ENCODE data around the gene ZNF185.
A peak's percentile ranks its signal among the peaks of the same experiment; 100 is the strongest.
"Not testable (repeated sequence)": the region's sequence is repeated elsewhere in the genome, so short reads cannot be mapped to it uniquely, and the experiment has no call there.

Gene ZNF185

DNA sequence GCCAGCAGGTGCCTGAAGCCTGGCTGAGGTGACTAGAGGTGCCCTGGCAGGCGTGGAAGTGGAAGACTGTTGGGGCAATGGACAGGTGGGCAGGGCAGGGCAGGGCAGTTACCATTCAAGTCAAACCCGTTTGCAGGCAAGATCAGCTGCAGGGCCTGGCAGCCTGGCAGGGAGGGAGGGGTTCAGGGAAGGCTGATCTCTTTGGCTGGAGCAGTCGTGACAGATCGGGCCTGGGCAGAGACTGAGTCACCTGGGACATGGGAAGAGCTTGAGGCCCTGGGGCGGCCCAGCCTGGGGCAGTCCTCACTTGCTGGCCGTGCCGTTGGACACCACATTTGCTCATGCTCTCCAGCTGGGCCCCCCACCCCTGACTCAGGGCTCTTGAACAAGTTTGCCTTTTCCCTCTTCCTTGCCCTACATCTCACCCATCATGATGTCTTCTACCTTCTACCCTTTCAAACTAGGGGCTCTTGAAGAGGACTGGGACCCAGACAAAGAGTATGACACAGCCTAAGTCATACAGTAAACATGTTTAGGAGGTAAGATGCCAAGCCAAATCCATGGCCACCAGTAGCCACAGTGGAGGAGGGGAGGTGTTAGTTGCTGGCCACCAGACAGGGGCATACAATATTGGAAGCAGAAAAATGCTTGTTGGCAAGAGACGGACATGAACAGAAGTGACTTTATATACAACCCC is 2.0 kb upstream of the ZNF185 start:
- no peak for DNase-seq

DNA sequence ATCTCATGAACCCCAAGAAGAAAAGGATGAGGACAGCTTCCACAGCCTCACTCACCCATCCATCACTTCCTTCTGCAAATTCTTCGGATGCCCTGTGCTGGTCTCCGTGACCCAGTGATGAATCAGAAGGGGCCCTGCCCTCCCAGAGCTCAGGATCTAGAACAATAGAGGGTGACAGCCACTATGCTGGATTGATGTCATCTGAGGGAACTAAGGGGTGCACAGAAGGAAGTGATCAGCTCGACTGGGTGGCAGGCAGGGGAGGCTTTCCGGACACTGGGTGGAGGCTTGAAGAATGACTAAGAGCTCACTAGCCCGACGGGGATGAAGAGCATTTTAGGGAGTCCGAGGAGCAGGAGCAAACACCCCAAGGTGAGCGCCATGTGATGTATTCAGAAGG is 1.4 kb upstream of the ZNF185 start:
- no peak for DNase-seq

DNA sequence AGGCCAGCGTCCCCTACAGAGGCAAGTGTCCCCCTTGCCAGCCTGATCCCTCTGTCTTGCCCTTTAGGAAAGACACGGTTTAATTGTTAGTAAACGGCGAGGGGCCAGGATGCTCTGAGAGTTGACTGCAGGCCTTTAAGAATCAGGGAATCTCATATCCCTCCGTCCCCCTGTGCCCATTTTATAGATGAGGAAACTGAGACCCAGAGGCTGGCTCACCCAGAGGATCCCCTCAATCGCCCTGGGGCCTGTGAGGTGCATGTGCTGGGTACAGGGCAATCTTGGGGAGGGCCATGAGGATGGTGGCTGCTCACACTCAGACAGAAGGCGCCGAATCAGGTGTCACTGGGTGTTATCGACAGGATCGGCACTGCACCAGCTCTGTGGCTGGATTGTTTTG is 575 bp downstream of the ZNF185 start:
- no peak for DNase-seq

DNA sequence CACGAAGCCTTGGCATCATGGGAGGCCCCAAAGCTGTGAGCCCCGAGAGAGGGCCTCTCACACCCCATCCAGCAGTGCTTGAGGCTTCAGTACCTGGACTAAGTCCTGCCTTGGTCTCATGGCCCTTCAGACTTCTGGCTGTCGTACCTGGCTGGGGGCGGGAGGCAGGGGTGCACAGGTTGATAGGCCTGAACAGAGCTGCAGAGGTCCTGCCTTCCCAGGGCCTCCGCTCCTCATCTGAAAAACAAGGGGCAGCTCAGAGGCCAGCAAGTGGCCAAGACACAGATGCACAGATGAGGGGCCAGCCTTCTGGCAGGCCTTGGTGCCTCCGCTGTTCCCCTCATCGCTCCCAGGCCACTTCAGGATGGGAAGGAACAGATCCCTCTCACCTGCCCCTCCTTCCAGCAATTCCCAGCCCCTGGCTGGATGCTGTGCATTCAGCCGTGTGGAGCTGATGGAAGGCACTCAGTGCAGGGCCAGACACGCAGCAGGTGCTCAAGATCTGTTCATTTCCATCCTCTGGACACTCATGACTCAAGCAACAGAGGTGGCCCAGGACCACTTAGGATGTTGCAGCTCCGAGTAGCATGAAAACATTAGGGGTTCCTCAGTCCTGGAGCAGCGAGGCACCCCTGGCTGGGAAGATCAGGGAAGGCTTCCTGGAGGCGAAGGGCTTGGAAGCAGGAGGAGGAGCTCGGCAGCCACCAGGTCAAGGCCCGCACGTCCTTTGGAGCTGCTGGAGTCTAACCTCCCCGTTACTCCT is 1.4 kb downstream of the ZNF185 start:
- DNase-seq = no peak

DNA sequence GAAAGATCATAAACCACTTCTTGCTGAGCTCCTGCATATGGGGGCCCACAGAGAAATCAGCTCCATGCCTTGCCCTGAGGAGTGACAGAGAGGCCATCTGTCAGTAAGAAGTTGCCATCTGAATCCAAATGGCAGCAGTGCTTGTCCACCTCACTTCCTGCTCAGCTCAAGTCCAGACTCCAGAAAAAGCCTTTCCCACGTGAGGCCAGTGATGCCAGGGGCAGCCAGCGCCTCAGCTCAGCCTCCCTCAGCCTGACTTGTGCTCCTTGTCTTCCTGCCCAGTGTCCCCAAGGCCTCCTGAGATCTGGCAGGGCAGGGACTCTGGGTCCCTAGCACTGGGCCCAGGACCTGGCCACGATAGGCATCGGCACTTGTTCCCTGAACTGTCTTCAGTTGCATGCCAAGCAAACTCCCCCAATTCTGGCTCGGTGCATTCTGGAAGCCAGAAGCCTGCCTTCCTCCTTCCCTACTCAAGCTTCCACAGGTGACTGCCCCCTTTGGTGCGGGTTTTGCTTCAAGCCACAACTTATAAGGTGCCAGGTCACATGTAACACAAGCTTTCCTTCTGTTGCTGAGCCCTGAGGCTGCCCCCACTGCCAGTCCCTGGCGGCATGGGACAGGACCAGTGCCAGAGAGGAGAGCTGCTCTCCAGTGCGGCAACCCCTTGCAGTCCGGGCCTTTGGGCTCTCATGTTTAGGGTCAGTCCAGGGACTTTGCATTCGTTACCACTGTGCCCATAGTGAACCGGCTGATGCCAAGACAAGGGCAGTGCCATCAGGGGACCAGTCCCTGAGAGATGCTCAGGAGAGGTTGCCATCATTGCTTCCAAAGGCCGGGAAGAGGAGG is 2.2 kb downstream of the ZNF185 start:
- no peak for DNase-seq

DNA sequence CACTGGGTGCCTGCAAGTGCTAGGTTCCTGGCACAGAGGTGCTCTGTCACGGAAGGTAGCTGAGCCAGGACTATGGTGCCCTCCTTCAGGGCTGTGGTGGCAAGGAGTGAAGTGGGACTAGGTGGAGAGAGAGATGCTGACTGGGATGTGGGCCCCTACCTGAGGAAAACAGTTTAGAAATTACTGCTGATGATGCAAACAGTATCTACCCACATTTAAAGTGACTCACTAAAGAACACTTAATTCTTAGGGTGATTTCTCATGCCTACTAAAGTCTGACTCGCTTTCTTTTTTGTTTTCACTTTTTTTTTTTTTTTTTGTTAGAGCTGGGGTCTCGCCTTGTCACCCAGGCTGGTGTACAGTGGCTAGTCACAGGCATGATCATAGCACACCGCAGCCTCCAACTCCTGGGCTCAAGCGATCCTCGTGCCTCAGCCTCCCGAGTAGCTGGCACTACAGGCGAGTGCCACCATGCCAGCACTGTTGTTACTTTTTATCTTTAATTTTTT is 3.1 kb downstream of the ZNF185 start:
- DNase-seq = no peak

DNA sequence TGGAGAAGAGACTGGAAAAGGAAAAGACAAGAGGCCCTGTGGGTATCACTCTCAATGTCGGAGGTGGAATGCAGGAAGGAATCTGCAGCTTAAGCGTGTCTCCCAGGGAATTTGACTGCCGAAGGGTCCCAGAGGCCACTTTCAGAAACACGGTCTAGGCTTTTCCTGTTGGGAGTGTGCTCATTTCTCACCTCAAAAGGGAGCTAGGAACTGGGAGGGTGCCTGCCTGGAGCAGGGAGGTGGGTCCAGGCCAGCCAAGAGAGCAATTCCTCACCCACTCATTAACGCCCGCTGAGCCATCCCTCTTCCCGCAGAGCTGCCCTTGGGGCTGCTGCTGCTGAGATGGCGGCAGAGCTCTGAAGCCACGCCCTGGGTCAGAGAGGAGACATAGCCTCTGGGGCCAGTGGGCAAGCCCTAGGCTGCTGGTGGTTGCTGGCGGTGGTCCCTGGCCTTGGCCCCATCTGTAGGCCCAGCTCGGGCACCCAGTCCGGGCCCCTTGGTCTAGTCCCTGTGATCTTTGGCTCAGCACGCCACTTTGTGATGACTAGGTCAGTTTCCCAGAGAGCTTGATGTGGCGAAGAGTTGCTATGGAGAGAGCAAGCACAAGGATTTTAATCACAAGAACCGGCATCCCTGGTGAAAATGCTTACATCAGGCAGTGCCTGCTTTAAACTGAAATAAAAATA is 4.1 kb downstream of the ZNF185 start:
- DNase-seq = no peak

DNA sequence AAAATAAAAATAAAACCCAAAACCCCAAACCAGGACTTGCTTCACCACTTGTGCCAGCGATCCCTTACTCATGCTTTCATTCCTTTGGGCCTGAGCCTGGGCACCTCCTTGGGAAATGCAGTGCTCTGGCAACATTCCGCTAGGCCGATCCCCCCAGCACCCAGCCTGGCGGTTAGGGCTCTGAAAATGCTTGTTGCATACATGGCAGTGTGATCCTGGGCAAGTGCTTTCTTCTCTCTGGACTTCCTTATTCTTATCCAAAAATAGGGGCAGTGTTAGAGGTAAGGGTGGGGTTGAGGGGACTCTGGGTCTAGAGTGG is 4.6 kb downstream of the ZNF185 start:
- DNase-seq = no peak

DNA sequence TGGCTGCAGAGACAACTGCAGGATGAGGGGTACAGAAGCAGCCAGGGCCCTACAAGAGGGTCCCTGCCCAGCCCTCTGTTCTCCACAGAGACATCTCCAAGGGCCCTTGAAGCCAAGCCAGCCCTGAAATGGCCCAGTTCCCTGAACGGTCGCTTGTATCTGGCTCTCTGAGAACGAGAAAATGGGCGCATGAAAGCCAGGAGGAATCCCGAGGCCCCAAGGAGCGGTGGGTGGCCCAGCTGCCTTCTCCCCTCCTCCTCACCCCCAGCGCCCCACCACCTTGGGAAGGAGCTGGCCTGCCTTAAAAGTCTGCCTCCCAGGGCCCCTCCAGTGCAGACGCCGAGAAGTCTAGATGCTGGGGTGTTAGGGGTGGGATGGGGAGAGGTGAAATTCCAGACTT is 5.7 kb downstream of the ZNF185 start:
- no peak for DNase-seq

DNA sequence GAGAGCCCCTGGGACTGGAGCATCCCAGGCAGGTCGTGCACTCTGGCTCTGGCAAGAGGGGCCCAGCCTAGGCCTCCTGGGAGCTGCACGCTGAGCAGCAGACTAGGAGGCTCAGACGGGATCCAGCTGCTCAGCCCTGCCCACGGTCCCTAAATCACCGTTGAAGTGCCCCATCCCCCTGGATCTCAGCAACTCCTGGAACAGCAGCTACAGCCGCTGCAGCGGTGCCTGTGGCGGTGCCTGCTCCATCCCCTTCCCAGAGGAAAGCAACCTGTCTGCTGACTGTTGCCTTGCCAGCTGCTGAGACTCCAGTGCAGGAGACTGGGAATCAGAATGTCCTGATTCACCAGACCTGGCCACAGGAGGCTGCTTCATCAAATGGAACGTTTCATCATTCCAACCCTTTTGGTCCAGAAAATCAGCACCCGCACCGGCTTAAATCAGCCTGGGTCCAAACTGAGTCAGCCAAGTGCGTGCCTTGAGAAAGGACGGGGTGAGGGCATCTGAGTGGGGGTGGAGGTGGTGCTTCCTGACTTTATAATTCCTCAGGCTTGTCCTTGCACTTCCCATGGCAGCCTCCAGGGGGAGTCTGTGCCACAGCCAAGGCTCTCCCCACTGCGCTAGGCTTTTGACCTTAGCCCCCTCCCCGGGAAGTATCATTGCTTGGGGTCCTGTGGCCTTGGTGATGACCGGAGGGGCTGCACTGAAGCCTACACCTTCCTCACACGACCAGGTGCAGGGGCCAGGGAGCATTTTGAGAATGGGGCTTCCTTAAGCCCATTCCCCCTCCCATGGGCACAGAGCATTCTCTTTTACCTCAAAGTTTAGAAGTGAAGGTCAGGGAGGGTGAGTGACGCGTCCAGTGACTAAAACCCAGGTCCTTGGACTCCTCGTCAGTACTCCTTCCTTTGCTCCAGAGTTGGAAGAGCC is 6.5 kb downstream of the ZNF185 start:
- DNase-seq = peak; percentile 13

DNA sequence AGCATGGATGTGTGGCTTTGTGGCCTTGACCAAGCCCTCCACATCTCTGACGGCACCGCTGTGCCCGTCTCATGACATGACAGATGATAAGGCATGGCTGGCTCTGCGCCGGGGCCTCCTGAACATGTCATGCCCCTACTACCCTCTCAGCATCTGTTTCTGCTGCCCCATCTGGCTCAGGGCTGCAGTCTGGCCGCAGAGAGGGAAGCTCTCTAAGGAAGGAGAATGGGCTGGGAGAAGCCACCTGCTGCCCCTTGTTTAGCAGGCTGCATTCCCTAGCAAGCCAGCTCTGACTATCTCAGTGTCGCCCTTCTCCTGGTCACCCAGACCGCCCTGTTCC is 7.2 kb downstream of the ZNF185 start:
- DNase-seq = no peak

DNA sequence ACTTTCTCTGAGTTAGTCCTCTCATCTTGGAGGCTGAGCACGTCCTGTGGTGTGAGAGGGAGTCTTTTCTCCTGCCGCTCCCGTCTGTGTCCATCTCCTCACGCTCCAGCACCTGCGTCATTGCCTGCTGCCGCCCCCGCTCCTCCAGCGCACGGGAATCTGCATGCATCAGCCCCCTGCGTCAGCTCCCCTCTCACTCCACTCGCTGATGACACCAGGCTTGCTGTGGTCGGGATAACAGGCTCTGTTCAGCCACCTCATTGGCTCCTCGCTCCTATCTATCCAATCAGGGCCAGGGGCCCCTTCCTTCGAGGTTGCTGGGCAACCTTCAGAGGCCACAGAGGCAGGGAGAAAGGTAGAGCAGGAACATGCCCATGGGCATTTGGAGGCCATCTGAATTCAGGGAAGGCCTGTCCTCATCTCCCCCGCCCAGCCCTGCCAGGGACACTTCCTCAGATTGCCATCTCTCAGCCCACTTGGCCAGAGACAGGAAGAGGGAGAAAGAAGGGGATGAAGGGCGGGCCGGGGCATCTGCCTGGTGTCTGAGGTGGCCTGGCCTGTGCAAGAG is 9.3 kb downstream of the ZNF185 start:
- no peak for DNase-seq

DNA sequence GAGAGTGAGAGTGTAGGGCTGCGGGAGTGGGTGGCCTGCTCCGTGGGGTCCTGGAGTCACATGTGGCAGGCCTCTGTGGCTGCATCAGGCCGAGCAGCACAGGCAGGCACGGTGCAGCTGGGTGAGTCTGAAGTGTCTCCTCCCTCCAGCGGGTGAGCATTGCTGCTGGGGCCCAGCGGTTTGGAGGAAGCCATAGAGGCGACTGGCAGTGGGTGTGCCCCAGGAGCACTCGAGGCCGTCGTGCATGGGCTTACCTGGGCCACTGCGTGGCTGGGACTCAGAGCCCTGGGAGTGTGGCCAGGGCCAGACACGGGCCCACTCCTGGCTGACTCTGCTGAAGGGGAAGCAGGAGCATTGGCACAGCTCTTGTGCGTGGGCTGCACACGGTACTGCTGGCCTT is 10.6 kb downstream of the ZNF185 start:
- DNase-seq = no peak

DNA sequence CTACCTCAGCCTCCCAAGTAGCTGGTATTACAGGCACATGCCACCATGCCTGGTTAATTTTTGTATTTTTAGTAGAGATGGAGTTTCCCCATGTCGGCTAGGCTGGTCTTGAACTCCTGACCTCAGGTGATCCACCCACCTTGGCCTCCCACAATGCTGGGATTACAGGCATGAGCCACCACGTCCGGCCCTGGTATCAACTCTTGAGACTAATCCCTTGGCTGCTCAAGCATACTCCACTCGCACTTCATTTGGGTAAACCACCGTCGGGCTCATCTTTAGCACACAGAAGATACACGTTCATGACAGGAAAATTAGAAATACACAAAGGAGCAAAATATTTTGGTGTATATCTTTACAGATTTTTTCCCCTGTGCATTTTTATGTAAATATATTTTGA is 12.2 kb downstream of the ZNF185 start:
- not testable (repeated sequence) for DNase-seq

DNA sequence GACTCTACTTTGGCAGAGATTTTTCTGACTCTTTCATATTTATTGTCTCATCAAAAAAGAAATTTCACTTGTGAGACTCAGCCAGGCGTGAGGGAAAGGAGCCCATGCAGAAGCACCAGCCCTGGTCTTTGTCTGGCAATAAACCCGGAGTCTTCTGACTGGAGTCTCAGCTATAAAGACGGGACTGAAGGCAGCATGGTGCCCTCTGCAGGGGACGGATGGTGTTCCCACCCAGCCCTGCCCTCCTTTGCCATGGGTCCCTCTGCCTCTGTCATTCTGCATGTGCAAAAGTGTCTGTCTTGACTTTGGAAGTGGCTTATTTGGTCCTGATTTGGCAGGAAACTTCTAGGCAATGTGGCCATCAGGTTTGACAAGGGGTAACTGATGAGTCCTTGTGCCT is 14.2 kb downstream of the ZNF185 start:
- no peak for DNase-seq

DNA sequence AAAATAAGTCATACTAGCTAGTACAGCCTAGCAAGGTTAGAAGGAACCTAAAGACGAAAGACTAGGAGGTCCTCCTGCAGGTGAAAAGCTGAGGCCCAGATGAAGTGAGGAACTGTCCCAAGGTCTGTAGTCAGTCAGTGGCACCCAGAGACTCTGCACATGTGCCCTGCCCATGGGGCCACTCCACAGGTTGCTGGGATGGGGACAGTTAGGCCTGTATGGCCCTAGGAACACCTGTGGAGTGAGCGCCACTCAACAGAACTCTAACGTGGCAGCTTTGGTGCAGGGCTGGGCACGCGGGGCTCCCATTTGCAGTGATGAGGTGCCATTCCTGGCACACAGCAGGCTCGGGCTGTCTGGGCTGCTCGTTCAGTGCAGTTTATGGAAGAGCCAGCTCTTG is 14.8 kb downstream of the ZNF185 start:
- DNase-seq = no peak

DNA sequence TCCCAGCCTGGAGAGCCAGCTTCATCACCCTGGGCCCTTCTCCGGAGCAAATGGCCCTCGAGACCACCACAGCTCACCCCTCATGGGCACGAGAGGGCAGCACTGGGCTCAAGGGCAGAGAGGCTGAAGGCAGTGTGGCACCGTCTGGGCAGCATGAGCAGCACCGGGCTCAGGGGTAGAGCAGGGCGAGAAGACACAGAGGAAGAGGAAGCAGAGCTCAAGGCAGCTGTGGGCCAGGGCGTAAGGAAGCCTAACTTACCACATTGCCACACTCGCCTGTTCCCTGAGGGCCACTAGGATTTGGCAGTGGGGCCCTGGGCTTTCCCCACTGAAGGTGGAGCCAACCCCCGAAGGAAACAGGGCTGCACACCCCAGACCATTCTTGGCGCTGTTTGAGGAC is 15.5 kb downstream of the ZNF185 start:
- no peak for DNase-seq

DNA sequence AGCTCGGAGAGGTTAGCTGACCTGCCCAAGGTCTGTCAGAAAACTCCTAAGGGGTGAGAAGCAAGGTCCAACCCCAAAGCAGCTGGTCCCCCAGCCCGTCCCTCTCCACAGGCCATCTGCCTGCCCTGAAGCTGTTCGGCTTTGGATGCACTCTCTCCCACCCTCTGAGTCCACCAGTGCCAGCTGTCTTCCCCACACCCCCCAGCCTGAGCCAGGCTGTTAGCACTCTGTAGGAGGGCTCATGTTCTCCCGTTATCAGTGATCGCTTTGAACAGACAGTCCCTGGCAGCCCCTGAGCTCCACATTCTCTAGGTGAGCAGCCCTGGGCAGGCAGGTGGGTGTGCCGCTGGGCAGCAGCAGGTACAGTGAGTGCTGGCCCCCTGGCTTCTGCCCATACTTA is 16.0 kb downstream of the ZNF185 start:
- DNase-seq = no peak

DNA sequence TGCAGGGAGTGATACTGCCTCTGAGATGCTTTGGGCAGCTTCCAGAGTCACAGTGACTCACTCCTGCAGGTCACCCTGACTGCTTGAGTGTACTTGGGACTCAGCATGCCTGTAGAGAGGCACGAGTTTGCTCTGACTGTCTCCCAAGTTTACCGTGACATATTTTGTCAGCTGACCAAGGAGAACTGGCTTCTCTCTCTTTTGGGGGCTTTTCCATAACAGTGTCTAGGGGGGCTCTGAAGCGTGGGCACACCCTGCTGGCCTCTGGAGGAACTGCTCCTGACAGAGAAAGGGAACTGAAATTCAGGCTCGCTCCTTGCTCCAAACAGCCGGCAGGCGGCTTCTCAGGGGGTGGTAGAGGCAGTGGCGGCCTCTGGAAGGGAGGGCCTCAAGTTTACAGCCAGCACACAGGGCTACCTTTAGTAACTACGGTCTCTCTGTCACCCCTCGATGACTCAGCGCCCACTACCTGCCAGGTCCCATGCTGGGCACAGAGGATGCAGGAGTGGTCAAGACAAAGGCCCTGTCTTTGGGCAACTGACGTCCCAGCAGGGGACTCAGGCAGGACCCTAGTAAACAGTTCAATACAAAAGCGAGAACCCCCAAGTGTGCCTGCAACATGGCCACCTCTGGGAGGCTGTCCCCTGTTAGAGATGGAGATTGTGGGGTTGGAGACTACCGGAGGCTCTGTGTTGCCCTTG is 17.8 kb downstream of the ZNF185 start:
- DNase-seq = no peak

DNA sequence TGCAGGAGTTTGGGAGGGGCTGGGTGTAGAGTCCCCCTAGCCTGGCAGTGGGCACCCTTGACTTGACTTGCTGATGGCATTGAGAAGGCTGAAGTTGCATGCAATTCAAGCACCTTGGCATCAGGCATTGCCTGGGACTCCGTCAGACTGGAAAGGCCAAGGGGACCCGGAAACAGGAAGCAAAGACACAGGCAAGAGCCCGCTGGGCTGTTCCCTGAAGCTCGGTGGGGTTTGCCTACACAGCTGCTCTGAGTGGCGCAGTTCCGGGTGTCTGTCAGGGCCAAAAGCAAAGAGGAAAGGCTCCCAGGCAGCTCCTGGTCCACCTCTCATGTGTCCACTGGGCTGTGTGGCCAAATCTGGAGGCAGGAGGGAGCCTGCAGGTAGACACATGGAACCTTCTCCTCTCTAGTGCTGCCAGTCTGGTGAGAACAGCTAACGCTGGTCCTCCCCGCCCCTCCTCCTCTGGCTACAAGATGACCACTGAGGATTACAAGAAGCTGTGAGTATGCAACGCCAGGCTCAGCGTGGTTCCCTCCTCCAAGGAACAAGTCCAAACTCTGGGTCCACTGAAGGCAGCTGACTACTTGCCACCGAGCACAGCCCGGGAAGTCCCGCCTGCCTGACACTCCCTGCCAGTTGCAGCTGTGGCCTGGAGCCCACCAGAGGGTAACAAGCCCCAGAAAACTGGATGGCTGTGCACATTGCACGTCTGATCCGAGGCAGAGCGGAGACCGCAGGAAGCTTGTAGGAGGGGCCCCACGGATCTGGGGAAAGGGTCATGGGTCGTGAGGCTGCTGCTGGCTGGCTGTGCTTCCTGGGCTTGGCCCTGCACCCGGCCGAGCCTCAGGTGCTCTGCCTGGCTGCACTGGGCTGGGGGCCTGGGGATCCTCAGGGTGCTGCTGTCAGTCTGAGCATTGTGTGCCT is 20.1 kb downstream of the ZNF185 start:
- no peak for DNase-seq
